DMS153 (cell line): Measurements from ENCODE around the gene GIPC1.
A peak's percentile ranks its signal among the peaks of the same experiment; 100 is the strongest.

Experiments
- DNase-seq: peaks from one replicate; lab custom pipeline; 2025; lab: John Stamatoyannopoulos, UW

The GIPC1 gene

GRCh38 chr19:14494411-14494810 lies 1.5 kb downstream of the GIPC1 start:
- no peak for DNase-seq

GRCh38 chr19:14492756-14493337 lies 3.1 kb downstream of the GIPC1 start:
- no peak for DNase-seq

GRCh38 chr19:14487370-14488125 lies 8.4 kb downstream of the GIPC1 start:
- DNase-seq, result no peak

- DNase-seq, result no peak
These were observed 13.6 kb downstream of the GIPC1 start for GRCh38 chr19:14482172-14482941.

- DNase-seq, result no peak
These were observed 15.2 kb downstream of the GIPC1 start for GRCh38 chr19:14480700-14481079.

- DNase-seq, result no peak
These were observed 15.8 kb downstream of the GIPC1 start for GRCh38 chr19:14479975-14480699.

GRCh38 chr19:14479309-14479974 lies 16.5 kb downstream of the GIPC1 start:
- no peak for DNase-seq

- DNase-seq, result no peak
These were observed 17.8 kb downstream of the GIPC1 start for GRCh38 chr19:14478113-14478545.

GRCh38 chr19:14477418-14478112 lies 18.4 kb downstream of the GIPC1 start:
- no peak for DNase-seq

GRCh38 chr19:14476673-14477401 lies 19.1 kb downstream of the GIPC1 start:
- peak; percentile 36 for DNase-seq

- DNase-seq, result no peak
These were observed 19.6 kb downstream of the GIPC1 start for GRCh38 chr19:14476327-14476672.

- DNase-seq, result no peak
These were observed 20.5 kb downstream of the GIPC1 start, which contains the start of gene PTGER1 for GRCh38 chr19:14475251-14476073. TSS of gene PTGER1 (minus strand) at chr19:14475354. CDS start at chr19:14474320, 1,034 bp downstream.

- DNase-seq, result no peak
These were observed 21.1 kb downstream of the GIPC1 start for GRCh38 chr19:14474827-14475226.

- no peak for DNase-seq
These were observed 21.8 kb downstream of the GIPC1 start for GRCh38 chr19:14473978-14474578.

GRCh38 chr19:14473073-14473977 lies 22.6 kb downstream of the GIPC1 start:
- DNase-seq, result no peak

- peak; percentile 41 for DNase-seq
These were observed 23.6 kb downstream of the GIPC1 start for GRCh38 chr19:14472202-14472938.

GRCh38 chr19:14471436-14472187 lies 24.3 kb downstream of the GIPC1 start:
- no peak for DNase-seq
